IPS-NIHi7 (cell line): Measurements from ENCODE around the gene NOTCH3.

ENCODE experiments used
- DNase-seq: peaks from one replicate; pipeline ENCODE4 v3.0.0; 2012; ENCODE audit warnings: mixed read lengths; ENCODE audit errors: extremely low spot score

Gene NOTCH3

DNA sequence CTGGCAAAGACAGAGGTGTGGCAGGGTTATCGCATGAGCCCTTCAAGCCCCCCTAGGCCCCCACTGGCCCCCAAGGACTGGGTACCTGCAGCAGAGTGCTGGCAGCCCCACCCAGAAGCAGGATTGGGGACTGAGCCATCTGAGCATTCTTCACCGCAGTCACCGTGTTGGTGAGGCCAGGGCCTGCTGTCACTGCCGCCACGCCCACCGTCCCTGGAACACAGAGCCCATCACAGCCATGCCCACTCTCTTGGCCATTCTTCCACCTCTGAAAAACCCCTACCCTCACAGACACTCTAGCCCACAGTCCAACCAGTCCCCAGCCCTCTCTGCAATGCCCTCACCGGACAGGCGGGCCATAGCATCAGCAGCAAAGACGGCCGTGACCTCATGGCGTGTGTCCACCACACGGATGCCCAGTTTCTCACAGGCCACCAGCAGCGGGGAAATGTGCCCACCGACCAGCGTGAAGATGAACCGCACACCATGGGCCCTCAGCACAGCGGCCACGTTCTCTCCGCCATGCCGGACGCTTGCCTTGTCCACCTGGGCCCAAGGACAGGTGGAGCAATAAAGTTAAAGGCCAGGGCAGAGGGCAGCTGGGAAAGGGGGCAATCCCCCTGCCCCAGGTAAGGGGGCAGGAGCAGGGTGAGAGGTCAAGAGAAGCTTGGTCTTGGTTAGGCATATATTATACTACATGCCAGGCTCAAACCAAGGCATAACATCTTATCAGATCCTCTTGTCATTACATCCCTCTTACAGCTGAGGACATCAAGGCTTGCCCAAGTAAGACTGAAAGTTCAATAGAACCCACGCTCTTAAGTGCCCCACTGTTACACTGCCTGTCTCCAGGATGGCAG lies 77.5 kb downstream of the NOTCH3 start:
- DNase-seq = no peak

DNA sequence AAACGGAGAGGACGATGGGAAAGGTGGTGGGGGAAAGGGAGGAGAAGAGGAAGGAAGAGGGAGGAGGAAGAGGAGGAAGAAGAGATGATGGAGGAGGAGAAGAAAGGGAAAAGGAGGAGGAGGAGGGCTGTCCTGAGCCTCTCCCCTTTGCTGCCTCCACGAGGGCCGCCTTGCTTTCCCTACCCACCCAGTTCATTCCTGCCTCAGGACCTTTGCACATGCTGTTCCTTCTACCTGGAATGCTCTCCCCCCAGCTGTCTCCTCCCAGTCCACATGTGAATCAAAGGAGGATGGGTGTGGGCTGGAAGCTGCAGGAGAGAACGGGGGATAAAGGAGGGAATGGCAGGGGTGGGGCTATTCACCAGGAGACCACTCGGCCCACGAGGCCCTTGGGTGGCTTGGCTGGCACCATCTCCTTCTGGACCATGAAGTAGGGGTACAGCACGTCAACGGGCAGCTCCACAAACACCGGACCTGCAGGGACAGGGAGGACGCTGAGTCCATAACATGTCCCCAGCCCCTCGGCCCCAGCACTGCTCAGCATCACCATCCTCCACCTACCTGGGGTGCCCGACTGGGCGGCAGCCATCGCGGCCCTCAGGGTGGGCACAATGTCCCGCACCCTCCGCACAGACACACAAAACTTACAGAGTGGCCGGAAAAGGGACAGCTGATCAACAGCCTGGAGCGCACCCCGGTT lies 78.3 kb downstream of the NOTCH3 start:
- no peak for DNase-seq

DNA sequence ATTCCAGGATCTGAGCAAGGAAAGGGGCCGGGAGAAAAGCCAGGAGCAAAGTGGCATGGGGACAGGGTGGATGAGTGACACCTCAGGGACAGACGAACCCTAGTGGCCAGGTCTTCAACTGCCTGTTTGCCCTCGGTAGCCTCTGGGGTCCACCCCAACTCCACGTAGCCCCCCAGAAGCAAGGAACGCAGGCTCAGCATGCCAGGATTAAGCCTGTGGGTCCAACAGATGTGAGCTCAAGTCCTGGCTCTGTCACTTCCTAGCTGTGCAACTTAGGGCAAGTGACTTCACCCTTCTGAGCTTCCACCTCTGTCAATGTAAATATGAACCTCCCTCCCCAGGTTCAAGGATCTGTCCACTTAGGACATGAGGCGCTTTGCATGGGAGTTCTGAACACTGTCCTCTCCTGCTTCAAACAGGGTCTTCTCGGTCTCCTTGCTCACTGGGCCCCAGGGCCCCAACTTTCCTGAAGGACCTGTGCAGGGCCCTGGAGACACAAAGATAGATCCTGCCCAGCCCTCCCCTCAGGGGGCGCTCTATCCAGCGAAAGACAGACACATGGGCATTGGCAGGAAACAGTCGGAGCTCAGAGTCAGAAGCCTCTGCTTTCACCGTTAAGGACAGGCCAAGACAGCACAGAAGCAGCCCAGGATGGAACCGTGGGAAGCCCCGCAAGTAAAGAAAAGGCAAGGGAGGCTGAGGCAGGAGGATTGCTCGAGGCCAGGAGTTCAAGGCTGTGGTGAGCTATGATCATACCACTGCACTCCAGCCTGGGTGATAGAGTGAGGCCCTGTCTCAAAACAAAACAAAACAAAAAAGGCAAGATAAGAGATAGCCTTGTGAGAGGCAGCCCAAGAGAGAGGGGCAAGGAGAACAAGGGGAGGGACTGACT lies 80.4 kb downstream of the NOTCH3 start:
- peak; percentile 31 for DNase-seq

DNA sequence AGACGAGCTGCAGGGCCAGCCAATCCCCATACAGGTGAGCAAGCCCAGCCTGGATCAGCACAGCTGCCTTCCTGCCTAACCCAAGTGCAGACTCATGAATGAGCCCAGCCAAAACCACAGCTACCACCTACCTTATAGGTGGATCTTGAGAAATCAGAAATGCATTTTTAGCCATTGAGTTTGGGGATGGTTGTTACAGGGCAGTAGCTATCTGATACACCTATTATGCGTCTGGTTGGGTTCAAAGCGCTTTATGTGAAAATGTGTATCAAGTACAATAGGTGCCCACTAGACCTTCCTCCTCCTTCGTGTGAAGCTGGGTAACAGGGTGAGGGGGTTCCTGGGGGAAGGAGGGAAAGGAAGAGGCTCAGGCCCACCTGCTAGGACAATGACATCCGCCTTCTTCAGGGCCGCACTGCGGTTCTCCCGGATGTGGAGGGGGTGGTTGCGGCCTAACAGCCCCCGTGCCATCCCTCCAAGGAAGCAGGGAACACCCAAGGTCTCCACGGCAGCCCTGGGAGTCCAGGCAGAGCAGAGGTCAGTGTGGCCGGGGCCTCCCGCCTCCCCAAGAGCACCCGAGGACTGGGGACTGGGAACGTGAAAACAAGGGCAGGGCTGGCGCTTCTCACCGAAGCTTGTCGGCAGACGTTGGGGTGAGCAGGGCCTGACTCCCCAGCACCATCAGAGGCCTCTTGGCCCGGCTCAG lies 81.9 kb downstream of the NOTCH3 start:
- DNase-seq = no peak

DNA sequence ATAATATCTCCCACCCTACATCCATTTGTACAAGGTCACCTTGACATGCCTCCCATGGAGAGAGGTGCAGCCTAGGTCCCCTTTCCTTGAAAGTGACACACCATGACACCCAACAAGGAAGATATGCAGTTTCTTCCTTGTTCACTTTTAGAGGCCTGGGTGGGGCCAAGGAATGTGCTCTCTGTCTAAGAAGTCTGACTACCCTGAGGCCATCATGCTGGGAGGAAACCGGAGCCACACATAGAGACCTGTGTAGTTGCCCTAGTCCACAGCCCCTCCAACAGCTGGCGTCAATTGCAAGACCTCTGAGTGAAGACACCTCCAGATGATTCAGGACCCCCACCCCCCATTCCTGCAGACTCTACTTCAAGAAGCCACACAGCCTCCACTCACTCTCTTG lies 82.5 kb downstream of the NOTCH3 start:
- no peak for DNase-seq

DNA sequence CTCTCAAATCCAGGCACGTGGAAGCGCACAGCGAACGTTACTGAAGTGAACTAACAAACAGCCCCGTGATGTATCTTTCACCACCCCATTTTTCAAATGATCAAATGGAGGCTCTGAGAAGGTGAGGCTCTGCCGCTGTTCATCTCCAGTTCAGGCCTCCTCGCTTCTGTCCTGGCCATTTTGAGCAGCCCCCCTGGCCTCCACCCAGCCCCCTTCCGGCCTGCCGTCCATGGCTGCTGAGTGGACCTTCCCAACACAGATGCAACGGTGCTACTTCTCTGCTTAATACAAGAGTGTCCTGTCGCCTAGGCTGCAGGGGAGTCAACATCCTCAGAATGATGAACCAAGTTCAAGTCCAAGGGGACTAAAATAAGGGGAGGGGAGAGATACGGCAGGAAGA lies 83.9 kb downstream of the NOTCH3 start:
- no peak for DNase-seq

DNA sequence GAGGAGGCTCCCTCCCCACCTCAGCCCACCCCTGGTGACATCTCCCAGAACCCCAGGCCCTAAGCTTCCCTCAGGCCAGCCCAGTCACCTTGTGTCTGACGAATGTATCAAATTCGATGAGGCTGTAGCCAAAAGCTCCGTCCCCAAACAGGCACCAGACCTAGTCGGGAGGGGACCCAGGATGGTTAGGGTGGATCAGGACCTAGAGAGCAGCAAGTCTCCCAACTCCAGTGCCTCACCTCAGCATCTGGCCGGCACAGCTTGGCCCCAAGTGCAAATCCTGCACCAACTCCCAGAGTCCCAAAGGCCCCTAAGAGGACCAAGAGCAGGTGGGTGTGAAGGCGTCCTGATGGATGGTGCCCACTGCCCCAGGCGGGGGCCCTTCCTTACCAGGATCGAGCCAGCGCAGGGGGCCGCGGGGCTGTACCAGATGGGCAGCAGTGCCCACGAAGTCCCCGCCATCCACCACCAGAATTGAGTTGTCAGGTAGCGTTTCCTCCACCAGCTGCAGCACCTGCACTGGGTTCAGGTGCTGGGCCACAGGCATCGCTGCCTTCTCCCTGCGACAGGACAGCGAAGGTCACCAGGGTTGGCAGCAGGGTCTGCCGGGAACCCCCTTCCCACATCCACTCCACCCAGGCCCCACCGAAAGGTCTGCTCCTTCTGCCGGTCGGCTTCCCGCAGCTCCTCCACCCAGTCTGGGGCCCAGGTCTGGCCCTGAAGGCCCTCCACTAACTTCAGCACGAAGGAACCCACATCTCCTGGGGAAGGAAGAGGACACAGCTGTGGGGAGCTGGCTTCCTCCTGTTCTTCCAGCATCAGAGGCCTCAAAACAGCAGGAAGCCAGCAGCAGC lies 84.8 kb downstream of the NOTCH3 start:
- peak; percentile 7 for DNase-seq

DNA sequence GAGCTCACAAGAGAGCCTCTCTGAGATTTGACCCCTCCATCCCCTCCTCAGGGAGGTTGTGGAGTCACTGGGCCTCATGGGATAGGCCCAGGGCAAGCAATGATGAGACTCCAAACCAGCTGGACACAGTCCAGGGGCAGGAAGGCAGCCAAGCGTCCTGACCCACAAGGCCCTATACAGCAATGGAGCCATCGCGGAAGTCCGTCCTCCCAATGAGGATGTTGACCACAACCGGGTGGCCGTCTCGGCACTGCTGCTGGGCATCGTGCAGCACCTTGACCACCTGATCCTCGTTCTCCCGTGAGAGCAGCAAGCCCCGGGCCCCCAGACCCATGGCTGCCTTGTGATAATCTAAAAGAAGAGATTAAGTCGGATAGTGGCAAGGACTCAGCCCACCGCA lies 85.7 kb downstream of the NOTCH3 start:
- DNase-seq = no peak

DNA sequence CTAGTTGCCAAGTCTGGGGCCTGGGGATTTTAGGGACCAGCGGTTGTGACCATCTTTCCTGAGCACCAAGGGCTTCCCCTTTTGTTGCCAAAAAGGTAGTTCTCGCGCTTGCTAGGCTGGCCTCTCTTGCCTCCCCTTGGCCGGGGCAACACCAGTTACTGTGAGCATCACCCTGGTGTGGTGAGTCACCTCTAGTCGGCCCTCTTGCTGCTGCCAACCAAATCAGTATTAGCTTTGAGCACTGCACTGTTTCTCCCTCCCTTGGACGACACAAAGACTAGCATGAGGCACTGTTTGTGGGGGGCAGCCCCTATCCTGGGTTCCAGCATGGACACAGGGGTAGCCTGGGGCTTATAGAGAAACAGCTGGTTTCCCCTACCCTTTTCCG lies 86.6 kb downstream of the NOTCH3 start:
- DNase-seq = no peak

DNA sequence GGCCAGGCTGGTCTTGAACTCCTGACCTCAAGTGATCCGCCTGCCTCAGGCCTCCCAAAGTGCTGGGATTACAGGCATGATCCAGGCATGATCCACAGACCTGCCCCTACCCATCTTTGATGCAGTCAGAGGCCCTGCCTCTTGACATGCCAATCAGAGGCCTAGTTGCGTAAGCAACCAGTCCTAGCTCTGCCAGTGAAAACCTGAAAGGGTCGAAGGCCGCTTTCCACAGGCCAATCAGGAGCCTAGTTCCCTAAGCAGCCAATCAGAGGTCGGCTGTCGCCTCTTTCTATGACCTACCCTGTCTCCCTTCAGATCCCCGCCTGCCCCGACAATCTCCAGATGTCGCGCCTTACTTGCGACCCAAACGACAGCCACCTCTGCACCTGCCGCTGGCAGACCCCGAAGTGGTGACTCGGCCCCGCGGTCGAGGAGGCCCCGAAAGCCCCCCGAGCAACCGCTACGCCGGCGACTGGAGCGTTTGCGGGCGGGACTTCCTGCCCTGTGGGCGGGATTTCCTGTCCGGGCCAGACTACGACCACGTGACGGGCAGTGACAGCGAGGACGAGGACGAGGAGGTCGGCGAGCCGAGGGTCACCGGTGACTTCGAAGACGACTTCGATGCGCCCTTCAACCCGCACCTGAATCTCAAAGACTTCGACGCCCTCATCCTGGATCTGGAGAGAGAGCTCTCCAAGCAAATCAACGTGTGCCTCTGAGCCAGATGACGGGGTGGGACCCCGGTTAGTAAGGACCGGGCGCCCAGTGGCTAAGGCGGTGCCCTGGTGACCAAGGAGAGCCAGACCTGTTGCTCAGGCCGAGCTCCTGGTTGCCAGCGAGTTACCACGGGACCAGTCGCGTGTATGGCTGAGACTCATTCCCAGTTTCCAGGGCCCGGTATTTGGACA lies 87.3 kb downstream of the NOTCH3 start:
- DNase-seq = peak; percentile 55

DNA sequence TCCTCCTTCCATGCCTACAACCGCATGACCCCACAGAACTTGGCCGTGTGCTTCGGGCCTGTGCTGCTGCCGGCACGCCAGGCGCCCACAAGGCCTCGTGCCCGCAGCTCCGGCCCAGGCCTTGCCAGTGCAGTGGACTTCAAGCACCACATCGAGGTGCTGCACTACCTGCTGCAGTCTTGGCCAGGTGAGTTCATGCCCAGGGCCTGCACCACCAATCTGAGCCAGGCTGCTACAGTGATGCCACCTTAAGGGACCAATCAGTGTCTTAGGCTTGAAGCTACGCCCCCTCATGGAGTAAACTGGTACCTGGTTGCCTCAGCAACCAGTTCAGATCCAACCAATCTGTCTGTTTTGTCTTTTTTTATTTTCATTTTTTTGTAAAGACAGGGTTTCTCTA lies 88.4 kb downstream of the NOTCH3 start:
- DNase-seq = peak; percentile 59

DNA sequence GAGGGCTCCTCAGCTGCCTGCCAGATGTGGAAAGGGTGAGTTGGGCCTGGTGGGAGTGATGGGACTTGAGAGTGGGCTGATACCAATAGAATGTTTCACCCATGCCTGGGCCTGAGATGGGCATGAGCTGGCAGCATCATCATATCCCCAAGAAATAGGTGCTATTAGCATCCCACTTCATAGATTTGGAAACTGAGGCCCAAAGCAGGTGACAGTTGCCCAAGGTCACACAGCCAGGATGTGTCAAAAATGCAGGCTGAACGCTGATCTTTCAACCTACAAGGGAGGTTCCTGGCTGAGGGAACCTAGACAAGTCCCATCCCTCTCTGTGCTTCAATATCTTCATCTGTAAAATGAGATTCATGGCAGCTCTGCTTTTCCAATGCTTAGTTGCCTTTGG lies 89.0 kb downstream of the NOTCH3 start:
- DNase-seq = no peak

DNA sequence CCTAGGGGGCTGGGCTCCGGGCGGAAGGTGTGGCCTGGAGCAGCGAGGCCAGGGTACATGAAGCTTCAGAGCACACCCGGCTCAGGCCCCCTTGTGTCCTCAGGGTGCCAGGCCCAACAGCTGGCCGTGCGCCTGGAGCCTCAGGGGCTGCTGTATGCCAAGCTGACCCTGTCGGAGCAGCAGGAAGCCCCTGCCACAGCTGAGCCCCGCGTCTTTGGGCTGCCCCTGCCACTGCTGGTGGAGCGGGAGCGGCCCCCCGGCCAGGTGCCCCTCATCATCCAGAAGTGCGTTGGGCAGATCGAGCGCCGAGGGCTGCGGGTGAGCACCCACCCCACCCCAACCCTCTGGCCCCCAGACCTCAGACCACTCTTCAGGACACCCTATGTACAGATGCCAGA lies 90.4 kb downstream of the NOTCH3 start:
- DNase-seq = no peak

DNA sequence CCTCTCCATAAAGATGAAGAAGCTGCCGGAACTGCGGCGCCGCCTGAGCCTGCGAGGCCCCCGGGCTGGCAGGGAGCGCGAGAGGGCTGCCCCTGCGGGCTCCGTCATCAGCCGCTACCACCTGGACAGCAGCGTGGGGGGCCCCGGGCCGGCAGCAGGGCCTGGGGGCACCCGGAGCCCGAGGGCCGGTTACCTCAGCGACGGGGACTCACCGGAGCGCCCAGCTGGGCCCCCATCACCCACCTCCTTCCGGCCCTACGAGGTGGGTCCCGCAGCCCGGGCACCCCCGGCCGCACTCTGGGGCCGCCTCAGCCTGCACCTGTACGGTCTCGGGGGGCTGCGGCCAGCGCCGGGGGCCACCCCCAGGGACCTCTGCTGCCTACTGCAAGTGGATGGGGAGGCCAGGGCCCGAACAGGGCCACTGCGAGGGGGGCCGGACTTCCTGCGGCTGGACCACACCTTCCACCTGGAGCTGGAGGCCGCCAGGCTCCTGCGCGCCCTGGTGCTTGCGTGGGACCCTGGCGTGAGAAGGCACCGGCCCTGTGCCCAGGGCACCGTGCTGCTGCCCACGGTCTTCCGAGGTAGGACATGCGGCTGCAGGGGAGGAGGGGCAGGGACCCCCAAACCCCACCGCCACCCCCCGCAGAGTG lies 90.9 kb downstream of the NOTCH3 start:
- DNase-seq = no peak
